Lower leg skin (tissue), 3 donors: ENCODE measurements around the gene ACYP1.

Experiments used
- POLR2A ChIP-seq, 2 donors: fragments of 450-650 bp; IDR thresholded peaks; one replicate each; pipeline ENCODE4 v1.6.1; 2016 to 2017; ENCODE audit warnings: antibody characterized with exemption in 2 of 2, mild to moderate bottlenecking in 1 of 2, moderate library complexity in 1 of 2
- TF ChIP-seq, protein P1 (sequence below), 3 donors: fragments of 450-650 bp; IDR thresholded peaks; one replicate each; pipeline ENCODE4 v1.5.1; 2016; ENCODE audit warnings: antibody characterized with exemption in 3 of 3, mild to moderate bottlenecking in 3 of 3, moderate library complexity in 2 of 3

DNA sequence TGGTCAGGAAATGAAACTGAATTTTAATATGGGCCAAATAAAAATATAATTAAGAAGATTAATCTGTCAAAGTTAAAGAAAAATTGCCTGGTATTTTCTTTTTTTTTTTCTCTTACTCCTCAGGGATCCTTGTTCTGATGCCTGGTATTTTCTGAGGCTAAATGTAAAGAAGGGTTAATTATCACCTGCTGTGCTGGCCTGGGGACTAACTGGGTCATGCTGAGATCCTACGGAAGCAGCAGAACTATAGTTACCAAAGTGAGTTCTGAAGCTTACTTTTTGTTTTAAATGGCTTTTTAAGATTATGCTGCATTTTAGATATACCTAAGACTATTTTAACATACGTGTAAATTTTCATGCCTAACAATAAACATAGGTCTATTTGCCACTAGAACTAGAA lies 28.9 kb upstream of the ACYP1 start:
- TF ChIP-seq, protein P1, sequence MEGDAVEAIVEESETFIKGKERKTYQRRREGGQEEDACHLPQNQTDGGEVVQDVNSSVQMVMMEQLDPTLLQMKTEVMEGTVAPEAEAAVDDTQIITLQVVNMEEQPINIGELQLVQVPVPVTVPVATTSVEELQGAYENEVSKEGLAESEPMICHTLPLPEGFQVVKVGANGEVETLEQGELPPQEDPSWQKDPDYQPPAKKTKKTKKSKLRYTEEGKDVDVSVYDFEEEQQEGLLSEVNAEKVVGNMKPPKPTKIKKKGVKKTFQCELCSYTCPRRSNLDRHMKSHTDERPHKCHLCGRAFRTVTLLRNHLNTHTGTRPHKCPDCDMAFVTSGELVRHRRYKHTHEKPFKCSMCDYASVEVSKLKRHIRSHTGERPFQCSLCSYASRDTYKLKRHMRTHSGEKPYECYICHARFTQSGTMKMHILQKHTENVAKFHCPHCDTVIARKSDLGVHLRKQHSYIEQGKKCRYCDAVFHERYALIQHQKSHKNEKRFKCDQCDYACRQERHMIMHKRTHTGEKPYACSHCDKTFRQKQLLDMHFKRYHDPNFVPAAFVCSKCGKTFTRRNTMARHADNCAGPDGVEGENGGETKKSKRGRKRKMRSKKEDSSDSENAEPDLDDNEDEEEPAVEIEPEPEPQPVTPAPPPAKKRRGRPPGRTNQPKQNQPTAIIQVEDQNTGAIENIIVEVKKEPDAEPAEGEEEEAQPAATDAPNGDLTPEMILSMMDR (IDR thresholded peaks at IDR 0.05): no peak
- TF ChIP-seq POLR2A (IDR thresholded peaks at IDR 0.05): no peak
